Sigmoid colon (tissue), 7 donors: ENCODE data around the gene MAD1L1. TPM values are rescaled to one million over a fixed set of nuclear protein-coding genes. Genes with fewer than 3 reads are reported as not detected.

Experiments used
- DNase-seq: peaks from one replicate; pipeline ENCODE4 v3.0.0-alpha.2; 2019
- H3K27ac ChIP-seq, 4 donors: fragments of 200-600 bp; sonication (generic); one replicate each; pipeline ENCODE4 v1.5.1; 2016 to 2019; ENCODE audit warnings: mild to moderate bottlenecking in 1 of 4
- H3K27me3 ChIP-seq, 3 donors: fragments of 200-600 bp; sonication (generic); one replicate each; pipeline ENCODE4 v1.5.1; 2019; ENCODE audit warnings: mild to moderate bottlenecking in 1 of 3
- H3K36me3 ChIP-seq, 4 donors: fragments of 200-600 bp; sonication (generic); one replicate each; pipeline ENCODE4 v1.5.1; 2016 to 2019
- H3K4me1 ChIP-seq, 4 donors: fragments of 200-600 bp; sonication (generic); one replicate each; pipeline ENCODE4 v1.5.1; 2017 to 2019
- H3K4me3 ChIP-seq, 4 donors: fragments of 200-600 bp; sonication (generic); one replicate each; pipeline ENCODE4 v1.5.1; 2017 to 2019; ENCODE audit warnings: mild to moderate bottlenecking in 2 of 4, moderate library complexity in 1 of 4
- H3K9me3 ChIP-seq, 4 donors: fragments of 200-600 bp in 3 of 4; sonication (generic) in 3 of 4; one replicate each; pipeline versions ENCODE4 v1.5.1 to v1.6.1; 2013 to 2019
- EP300 ChIP-seq, 4 donors: sonication (generic); formaldehyde crosslinking; IDR thresholded peaks; one replicate each; pipeline ENCODE4 v1.6.1; 2017; ENCODE audit warnings: antibody characterized with exemption in 4 of 4
- POLR2A ChIP-seq, 2 donors: fragments of 450-650 bp; IDR thresholded peaks; one replicate each; pipeline ENCODE4 v1.6.1; 2016; ENCODE audit warnings: antibody characterized with exemption in 2 of 2, mild to moderate bottlenecking in 2 of 2, moderate library complexity in 2 of 2
- POLR2AphosphoS5 ChIP-seq, 4 donors: sonication (generic); formaldehyde crosslinking; IDR thresholded peaks; one replicate each; pipeline ENCODE4 v1.6.1; 2017; ENCODE audit warnings: antibody characterized with exemption in 4 of 4
- WGBS, 2 donors: extraction: QIAGEN DNeasy Blood & Tissue Kit; methylation state at CpG; one replicate each; pipeline ENCODE4 v1.1.7; 2013; 5-methylcytosine and 5-hydroxymethylcytosine counted together
- intact Hi-C: fragments of 100-400 bp; cut with DNase I; formaldehyde crosslinking; loops from one replicate; pipeline ENCODE4 v1.15.1; 2023
- polyA plus RNA-seq, 3 donors: library from polyadenylated mRNA; stranded (reverse); fragments of 200-250 nt; gene quantifications; one replicate each; pipeline ENCODE4 v1.2.3, GENCODE V29; 2013
- total RNA-seq, 4 donors: library from RNA; depleted of rRNA; stranded (reverse); fragments of >200 nt; gene quantifications; one replicate each; pipeline ENCODE4 v1.1.0, GENCODE V29; 2016
- TF ChIP-seq, protein P1 (sequence below), 4 experiments: fragments of 450-650 bp in 3 of 4; fragments of 200-600 bp in 1 of 4; IDR thresholded peaks; one replicate each; pipeline ENCODE4 v1.5.1; 2016 to 2019; ENCODE audit warnings: antibody characterized with exemption in 4 of 4, mild to moderate bottlenecking in 3 of 4, moderate library complexity in 2 of 4
- donor health status: healthy with polysubstance abuse.
- donor health status: Bipolar disorder and iron deficiency.
- donor health status: healthy.

Gene MAD1L1
- total and polyA plus RNA-seq, 7 donors: 10.2 to 38.4 (median 20.6) TPM

GRCh38 chr7:2115760-2116447 is 116.8 kb downstream of the MAD1L1 start:
- TF ChIP-seq EP300 (IDR thresholded peaks at IDR 0.05) (no peak), POLR2AphosphoS5 (IDR thresholded peaks at IDR 0.05) (peak in 1 of 4 donors; percentile 17)
- H3K36me3 ChIP-seq: no peaks in the 10 kb centered on the region
- no peaks in the 10 kb centered on the region for H3K27me3 ChIP-seq
- no peak for DNase-seq
- H3K27ac ChIP-seq: peak overlapping the region in 3 of 4 donors; percentile 59 to 71 (median 67)
- WGBS, 2 donors: 79 to 93% methylated on average over 25 of the region's 25 CpGs
- H3K4me1 ChIP-seq: peaks cover 0 to 39% (median 32%) of the 10 kb centered on the region in 4 donors
- intact Hi-C loops: no loop called here
- no peaks in the 10 kb centered on the region for H3K9me3 ChIP-seq
- H3K4me3 ChIP-seq: no peak overlapping the region

DNA sequence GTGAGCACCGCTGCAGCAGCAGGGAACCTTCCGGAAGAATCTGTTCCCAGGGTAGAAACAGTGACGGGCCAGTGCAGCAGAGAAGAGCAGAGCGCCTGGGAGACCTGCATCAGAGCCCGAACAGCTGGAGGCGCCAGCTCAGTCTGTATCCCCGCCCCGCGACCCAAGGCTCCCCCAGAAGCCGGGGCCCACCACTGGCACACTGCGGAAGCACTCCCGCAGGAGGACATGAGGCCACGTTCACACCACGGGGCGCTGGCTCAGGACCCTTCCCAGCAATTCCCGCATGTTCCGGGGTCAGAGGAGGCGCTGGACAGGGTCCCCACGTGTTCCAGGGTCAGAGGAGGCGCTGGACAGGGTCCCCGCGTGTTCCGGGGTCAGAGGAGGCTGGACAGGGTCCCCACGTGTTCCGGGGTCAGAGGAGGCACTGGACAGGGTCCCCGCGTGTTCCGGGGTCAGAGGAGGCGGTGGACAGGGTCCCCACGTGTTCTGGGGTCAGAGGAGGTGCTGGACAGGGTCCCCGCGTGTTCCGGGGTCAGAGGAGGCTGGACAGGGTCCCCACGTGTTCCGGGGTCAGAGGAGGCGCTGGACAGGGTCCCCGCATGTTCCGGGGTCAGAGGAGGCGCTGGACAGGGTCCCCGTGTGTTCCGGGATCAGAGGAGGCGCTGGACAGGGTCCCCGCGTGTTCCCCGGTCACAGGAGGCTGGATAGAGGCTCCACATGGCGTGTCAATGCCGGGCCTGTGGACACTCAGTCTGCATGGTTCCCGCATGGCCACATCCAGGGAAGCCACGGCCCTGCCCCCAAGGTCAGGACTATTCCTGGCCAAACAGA is 117.6 kb downstream of the MAD1L1 start:
- H3K36me3 ChIP-seq: no peaks in the 10 kb centered on the region
- H3K4me1 ChIP-seq: peaks cover 0 to 45% (median 39%) of the 10 kb centered on the region in 4 donors
- TF ChIP-seq, protein P1, sequence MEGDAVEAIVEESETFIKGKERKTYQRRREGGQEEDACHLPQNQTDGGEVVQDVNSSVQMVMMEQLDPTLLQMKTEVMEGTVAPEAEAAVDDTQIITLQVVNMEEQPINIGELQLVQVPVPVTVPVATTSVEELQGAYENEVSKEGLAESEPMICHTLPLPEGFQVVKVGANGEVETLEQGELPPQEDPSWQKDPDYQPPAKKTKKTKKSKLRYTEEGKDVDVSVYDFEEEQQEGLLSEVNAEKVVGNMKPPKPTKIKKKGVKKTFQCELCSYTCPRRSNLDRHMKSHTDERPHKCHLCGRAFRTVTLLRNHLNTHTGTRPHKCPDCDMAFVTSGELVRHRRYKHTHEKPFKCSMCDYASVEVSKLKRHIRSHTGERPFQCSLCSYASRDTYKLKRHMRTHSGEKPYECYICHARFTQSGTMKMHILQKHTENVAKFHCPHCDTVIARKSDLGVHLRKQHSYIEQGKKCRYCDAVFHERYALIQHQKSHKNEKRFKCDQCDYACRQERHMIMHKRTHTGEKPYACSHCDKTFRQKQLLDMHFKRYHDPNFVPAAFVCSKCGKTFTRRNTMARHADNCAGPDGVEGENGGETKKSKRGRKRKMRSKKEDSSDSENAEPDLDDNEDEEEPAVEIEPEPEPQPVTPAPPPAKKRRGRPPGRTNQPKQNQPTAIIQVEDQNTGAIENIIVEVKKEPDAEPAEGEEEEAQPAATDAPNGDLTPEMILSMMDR (IDR thresholded peaks at IDR 0.05): no peak
- TF ChIP-seq EP300 (IDR thresholded peaks at IDR 0.05): no peak
- TF ChIP-seq POLR2A (IDR thresholded peaks at IDR 0.05): no peak
- no peak for TF ChIP-seq POLR2AphosphoS5 (IDR thresholded peaks at IDR 0.05)
- 95 to 96% methylated on average over 49 of the region's 49 CpGs for WGBS, 2 donors
- no peak overlapping the region for H3K4me3 ChIP-seq
- H3K9me3 ChIP-seq: no peaks in the 10 kb centered on the region
- H3K27ac ChIP-seq: peak overlapping the region in 3 of 4 donors; percentile 59 to 71 (median 67)
- no peaks in the 10 kb centered on the region for H3K27me3 ChIP-seq
- intact Hi-C loops: no loop called here
- no peak for DNase-seq

DNA sequence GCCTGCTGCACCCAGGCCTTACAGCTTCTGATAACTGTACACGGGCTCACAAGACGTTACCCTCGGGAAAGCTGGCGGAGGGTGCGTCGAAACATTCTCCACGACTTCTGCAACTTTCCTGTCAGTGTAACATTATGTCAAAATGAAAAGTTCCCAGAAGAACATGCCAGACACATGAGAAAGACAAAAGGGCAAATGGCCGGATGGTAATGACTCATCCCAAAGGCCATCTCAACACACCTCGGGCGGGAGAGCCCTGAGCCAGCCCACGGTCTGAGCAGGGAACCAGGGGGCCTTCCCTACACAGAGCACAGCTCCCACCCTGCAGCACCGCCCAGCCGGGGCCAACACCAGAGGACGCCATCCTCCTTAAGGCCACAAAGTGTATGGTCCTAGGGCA is 118.7 kb downstream of the MAD1L1 start:
- H3K27ac ChIP-seq: no peak overlapping the region
- intact Hi-C loops: no loop called here
- WGBS, 2 donors: 94 to 96% methylated on average over 14 of the region's 14 CpGs
- no peaks in the 10 kb centered on the region for H3K27me3 ChIP-seq
- H3K9me3 ChIP-seq: no peaks in the 10 kb centered on the region
- H3K4me1 ChIP-seq: peaks cover 0 to 48% (median 41%) of the 10 kb centered on the region in 4 donors
- no peaks in the 10 kb centered on the region for H3K36me3 ChIP-seq
- DNase-seq: no peak
- H3K4me3 ChIP-seq: no peak overlapping the region
- no peak for TF ChIP-seq POLR2AphosphoS5 (IDR thresholded peaks at IDR 0.05)
- TF ChIP-seq POLR2A (IDR thresholded peaks at IDR 0.05): no peak
- TF ChIP-seq EP300 (IDR thresholded peaks at IDR 0.05): no peak
- TF ChIP-seq, protein P1 (IDR thresholded peaks at IDR 0.05): no peak

- no peak overlapping the region for H3K27ac ChIP-seq
- no peaks in the 10 kb centered on the region for H3K36me3 ChIP-seq
- 64 to 89% methylated on average over 31 of the region's 31 CpGs for WGBS, 2 donors
Measured at GRCh38 chr7:2112261-2113198, 120.2 kb downstream of the MAD1L1 start.

More at GRCh38 chr7:2112261-2113198, 120.2 kb downstream of the MAD1L1 start:
- intact Hi-C loops: no loop called here
- Histone ChIP-seq H3K9me3 (no peaks in the 10 kb centered on the region), H3K4me3 (no peak overlapping the region), H3K27me3 (no peaks in the 10 kb centered on the region), H3K4me1 (peaks cover 0 to 48% (median 39%) of the 10 kb centered on the region in 4 donors)
- no peak for DNase-seq
- TF ChIP-seq, protein P1 (IDR thresholded peaks at IDR 0.05): no peak
- no peak for TF ChIP-seq POLR2A (IDR thresholded peaks at IDR 0.05)
